ENCODE data around the gene SLC26A1. TPM values are rescaled to one million over a fixed set of nuclear protein-coding genes. Genes with fewer than 3 reads are reported as not detected.

The SLC26A1 gene
- total RNA-seq, 6 experiments from 2014 or later: 0.16 to 0.38 (median 0.19) TPM; not detected in 3

DNA sequence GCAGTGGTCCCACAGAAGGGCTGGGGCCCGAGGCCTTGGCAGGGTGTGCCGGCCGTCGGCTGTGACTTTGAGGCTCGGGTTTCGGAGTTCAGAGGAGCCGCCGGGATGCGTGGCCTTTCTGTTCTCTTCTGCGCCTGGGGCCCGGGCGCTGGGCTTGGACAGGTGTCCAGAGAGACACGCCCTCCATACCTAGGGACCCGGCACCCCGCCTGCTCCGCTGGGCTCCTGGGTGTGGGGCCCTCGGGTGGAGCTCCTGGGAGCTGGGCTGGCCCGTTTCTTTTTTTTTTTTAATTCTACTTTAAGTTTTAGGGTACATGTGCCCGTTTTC, 29.5 kb upstream of the SLC26A1 start:
- no peak for TF ChIP-seq CTCF (IDR thresholded peaks at IDR 0.05)
- DNase-seq: no peak
- Mint-ChIP-seq H3K36me3 (ENCODE audit: low read depth) (peaks cover 12% of the 10 kb centered on the region), H3K27ac (no peak overlapping the region), H3K27me3 (ENCODE audit: insufficient read depth) (no peaks in the 10 kb centered on the region; the same call in none of the 2 replicates), H3K4me3 (no peak overlapping the region), H3K4me1 (ENCODE audit: low read depth) (no peaks in the 10 kb centered on the region), H3K9me3 (no peaks in the 10 kb centered on the region)

DNA sequence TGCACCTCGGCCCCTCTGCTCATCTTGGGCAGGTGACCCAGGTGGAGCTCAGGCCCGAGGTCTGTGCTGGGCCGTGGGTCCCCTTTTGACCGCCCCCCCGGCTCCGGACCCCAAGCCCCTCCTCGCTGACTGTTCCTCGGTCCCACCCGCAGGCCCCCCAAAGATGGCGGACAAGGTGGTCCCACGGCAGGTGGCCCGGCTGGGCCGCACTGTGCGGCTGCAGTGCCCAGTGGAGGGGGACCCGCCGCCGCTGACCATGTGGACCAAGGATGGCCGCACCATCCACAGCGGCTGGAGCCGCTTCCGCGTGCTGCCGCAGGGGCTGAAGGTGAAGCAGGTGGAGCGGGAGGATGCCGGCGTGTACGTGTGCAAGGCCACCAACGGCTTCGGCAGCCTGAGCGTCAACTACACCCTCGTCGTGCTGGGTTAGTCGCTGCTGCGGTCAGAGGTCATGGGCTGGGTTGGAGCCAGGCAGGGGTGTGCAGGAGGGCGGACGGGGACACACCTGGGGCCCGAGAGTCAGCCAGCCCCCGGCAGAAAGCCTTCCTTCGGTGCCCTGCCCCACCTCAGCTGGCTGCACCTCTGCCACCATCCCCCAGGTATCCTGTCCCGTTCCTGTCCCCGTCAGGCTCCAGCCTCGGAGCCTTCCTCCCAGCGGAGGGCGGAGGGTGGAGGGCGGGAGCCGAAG, 29.0 kb upstream of the SLC26A1 start:
- Mint-ChIP-seq H3K27ac (no peak overlapping the region), H3K27me3 (ENCODE audit: insufficient read depth) (no peaks in the 10 kb centered on the region; the same call in none of the 2 replicates)
- no peak for TF ChIP-seq CTCF (IDR thresholded peaks at IDR 0.05)

GRCh38 chr4:1021386-1022050, 28.3 kb upstream of the SLC26A1 start:
- TF ChIP-seq CTCF (IDR thresholded peaks at IDR 0.05): no peak
- Mint-ChIP-seq H3K9me3 (no peaks in the 10 kb centered on the region), H3K36me3 (ENCODE audit: low read depth) (peaks cover 12% of the 10 kb centered on the region), H3K27me3 (ENCODE audit: insufficient read depth) (no peaks in the 10 kb centered on the region; the same call in none of the 2 replicates), H3K27ac (no peak overlapping the region), H3K4me1 (ENCODE audit: low read depth) (no peaks in the 10 kb centered on the region), H3K4me3 (no peak overlapping the region)
- DNase-seq: no peak

More for the DNA sequence above, 29.0 kb upstream of the SLC26A1 start:
- no peaks in the 10 kb centered on the region for H3K9me3 Mint-ChIP-seq
- no peak for DNase-seq
- no peak overlapping the region for H3K4me3 Mint-ChIP-seq
- H3K4me1 Mint-ChIP-seq (ENCODE audit: low read depth): no peaks in the 10 kb centered on the region
- H3K36me3 Mint-ChIP-seq (ENCODE audit: low read depth): peaks cover 12% of the 10 kb centered on the region

DNA sequence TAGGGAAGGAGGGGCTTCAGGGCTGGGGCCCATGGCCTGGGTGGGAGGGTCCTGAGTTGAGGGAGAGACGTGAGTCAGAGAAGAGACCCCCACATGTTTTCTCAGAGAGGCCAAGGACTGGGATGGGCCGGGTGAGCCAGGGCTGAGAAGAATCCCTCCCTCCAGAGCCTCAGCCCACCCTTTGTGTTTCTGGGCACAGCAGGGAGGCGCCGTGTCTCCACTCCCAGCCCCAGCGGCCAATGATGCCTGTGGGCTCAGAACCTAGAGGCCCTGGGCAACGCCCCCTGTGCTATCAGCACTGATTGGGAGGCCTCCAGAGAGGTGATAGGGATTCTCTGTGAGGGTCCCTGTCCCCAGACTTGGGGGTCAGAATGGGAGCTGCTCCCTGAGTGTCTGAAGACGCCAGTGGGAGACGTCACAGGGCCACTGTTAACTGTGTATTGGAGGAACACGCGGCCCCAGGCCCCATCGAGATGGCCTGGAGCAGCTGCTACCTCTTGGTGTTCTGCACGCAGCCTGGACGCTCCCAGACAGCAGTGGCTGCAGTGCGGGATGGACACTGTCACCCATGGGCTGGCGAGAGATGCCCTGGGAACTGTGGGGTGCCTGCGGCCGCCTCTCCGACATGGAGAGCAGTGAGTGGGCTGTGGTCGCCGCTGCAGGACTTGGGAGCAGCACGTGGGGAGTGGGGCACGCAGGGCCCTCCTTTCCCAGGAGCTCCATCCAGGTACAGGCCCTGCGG, 26.7 kb upstream of the SLC26A1 start:
- Mint-ChIP-seq H3K27ac (no peak overlapping the region), H3K4me3 (no peak overlapping the region), H3K27me3 (ENCODE audit: insufficient read depth) (no peaks in the 10 kb centered on the region; the same call in none of the 2 replicates)

GRCh38 chr4:1019320-1019719, 26.1 kb upstream of the SLC26A1 start:
- no peak for TF ChIP-seq CTCF (IDR thresholded peaks at IDR 0.05)
- Mint-ChIP-seq H3K4me3 (no peak overlapping the region), H3K9me3 (no peaks in the 10 kb centered on the region), H3K27ac (no peak overlapping the region), H3K36me3 (ENCODE audit: low read depth) (no peaks in the 10 kb centered on the region), H3K27me3 (ENCODE audit: insufficient read depth) (no peaks in the 10 kb centered on the region; the same call in none of the 2 replicates), H3K4me1 (ENCODE audit: low read depth) (no peaks in the 10 kb centered on the region)
- DNase-seq: no peak

More for the DNA sequence above, 26.7 kb upstream of the SLC26A1 start:
- no peak for DNase-seq
- Mint-ChIP-seq H3K9me3 (no peaks in the 10 kb centered on the region), H3K4me1 (ENCODE audit: low read depth) (no peaks in the 10 kb centered on the region), H3K36me3 (ENCODE audit: low read depth) (peaks cover under 1% of the 10 kb centered on the region)
- TF ChIP-seq CTCF (IDR thresholded peaks at IDR 0.05): no peak

All from HFFc6 (cell line).